NCI-H1105 treated with DMSO at 0.1 percent for 48 hours (cell line): Measurements from ENCODE around the gene PLA2G4C.

Source experiments
- DNase-seq: peaks from one replicate; lab custom pipeline; 2025; lab: John Stamatoyannopoulos, UW

Gene PLA2G4C, protein sequence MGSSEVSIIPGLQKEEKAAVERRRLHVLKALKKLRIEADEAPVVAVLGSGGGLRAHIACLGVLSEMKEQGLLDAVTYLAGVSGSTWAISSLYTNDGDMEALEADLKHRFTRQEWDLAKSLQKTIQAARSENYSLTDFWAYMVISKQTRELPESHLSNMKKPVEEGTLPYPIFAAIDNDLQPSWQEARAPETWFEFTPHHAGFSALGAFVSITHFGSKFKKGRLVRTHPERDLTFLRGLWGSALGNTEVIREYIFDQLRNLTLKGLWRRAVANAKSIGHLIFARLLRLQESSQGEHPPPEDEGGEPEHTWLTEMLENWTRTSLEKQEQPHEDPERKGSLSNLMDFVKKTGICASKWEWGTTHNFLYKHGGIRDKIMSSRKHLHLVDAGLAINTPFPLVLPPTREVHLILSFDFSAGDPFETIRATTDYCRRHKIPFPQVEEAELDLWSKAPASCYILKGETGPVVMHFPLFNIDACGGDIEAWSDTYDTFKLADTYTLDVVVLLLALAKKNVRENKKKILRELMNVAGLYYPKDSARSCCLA

DNA sequence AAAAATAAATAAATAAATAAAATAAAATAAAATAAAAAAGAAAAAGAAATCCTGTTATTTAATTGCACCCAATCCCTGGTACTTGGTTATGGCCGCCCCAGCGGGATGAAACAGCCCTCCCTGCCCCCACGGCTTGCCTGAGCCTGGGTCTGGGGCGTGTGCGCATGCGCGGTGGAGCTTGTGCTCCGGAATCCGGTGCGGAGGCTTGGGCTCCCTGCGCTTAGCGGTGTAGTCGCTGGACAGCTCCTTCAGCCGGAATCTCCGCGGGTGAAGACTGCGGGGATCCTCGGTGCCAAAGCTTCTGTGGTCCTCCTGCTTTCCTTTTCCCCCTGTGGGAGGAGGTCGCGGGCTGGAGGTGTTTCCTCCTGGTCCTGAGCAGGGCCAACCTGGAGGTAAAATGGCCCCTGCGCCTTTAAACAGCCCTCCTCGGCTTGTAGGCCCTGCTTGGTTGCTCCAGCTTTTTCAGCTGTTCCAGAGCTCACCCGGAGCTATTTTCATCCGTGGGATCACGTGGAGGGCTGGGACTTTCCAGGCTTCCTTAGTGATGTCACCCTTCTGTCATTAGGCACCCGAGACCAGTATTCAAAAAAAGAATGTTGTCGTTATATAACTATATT is at the start of gene PLA2G4C:
Gene PLA2G4C, minus strand, starts transcription at position 468 of the 617 bp plus-strand sequence. CDS start 4,288 bp downstream, outside the sequence.
- peak; percentile 83 for DNase-seq

DNA sequence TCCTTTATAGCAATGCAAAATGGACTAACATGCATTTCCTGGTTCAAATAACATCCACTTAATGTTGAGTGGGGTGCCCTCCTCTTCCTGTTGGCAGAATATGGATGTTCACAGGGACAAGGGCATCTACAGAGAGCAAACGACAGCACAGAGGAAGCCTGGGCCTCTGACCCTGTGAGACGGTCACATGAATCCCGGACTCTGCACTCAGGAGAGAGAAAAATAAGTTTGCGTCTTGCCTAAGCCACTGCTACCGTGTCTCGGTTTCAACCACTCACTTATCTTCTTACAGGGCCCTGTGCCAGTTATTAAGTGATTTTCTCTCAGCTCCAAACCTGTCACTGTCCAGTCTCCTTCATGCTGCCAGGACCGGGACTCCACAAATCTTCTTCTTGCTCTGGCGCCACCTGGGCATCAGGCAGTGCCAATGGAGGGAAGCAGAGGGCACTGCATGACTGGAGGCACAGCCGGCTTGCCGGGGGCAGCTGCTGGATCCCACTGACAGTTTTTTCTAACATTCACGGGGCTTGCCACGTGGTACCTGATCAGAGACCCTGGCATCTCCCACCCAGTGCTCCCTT is 47.7 kb upstream of the PLA2G4C start:
- no peak for DNase-seq

DNA sequence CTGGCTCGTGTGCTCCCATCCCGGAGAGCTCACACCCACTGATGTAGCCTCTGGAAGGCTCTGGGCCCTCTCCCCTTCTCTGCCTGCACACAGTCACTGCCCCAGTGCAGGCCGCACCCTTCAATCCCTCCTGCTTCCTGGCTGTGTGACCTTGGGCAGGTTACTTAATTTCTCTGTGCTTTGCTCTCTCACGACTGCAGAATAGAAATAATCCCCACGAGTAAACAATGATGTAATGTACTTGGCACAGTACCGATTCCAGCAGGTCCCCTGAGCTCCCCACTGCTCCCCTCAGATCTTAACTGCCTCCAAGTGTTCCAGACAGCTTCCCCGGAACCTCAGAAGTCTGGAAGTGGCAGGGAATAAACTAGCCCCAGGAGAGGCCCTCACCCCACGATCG is 43.4 kb upstream of the PLA2G4C start:
- DNase-seq: no peak

DNA sequence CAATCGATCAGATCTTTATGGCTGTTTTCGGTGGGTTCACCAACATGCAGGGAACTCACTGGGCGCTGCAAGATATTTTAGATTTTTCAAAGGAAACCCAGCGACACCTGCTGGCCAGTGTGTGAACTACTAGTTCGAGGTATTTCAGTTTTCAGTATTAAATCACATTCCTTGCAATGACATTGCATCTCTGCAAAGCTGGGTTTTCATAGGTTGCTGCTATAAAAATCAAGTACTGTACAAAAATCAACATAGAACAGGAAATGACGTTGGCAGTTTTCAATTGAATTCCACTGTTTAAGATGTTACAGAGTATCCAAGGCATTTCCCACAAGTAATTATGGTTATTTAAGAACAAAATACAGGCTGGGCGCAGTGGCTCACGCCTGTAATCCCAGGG is 41.9 kb upstream of the PLA2G4C start:
- peak; percentile 48 for DNase-seq

DNA sequence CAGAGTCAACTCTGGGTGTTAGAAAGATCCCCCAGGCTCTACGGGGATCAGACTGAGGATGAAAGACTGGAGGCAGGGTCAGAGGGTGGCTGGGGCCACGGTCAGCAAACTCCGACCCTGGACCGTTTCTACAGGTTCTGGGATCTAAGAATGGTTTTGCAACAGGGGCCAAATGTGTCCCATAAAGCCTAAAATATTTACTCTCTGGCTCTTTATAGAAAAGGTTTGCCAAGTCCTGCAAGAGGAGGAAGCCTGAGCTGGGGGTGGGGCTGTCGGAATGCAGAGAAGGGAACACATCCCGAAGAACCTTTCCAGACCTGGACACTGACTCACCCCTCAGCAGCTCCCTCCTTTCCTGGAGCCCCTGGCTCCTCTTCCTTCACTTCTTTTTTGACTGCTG is 38.8 kb upstream of the PLA2G4C start:
- no peak for DNase-seq

DNA sequence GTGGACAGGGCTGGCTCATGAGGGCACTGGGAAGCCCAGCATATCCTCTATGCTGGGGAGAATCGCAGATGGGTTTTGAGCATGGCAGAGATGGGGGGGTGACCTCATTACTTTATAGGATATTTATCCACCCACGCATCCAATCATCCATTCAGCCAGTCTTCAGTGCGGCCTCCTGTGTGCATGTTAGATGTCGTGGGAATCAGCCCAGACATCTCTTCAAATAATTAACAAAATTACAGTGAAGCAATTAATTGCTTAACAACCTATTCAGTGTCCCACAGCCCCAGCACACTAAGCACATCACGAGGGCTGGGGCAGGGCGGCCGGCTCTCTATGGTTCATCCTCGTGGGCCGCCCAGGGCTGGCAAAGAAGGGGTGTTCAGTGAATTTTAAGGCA is 38.0 kb upstream of the PLA2G4C start:
- DNase-seq: no peak

DNA sequence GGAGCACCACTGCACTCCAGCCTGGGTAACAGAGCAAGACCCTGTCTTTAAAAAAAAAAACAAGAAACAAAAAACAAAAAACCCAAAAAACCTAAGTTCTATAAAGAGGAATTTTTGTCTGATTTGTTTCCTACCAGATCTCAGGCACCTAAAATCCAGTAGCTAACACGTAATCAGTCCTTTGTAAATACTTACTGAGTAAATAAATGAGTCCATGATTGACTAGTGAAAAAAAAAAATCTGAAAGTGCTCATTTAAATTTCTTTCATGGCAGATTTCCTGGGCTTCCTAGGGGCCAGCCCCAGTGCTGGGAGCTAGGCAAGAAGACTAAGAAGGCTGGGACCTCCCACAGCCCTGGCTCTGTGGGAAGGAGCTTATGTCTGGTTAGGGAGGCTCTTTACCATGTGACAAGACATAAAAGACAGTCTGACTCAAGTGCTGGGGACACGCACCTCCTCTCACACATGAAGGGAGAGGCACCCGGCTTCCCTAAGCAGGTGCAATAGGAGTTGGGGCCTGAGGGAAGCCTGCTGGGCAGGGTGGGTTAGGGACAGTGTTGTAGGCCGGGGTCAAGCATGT is 37.1 kb upstream of the PLA2G4C start:
- DNase-seq: no peak

DNA sequence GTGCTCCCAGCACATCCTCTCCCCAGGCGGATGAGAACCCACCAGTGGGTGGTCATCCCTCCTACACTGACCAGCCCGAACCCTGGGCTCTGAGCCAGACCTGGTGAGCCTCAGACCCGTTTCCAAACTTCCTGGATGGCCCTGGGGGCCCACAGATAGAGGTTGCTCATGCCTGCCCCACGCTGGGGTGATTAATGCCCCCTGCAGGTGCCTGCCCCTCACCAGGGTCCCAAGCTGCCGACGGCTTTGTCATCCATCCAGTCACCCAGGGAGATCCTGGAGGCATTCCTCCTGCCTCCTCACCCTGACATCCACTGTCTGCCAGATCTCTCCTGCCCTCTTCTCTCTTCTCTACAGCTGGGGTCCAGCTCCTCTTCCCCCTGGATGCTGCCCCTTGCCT is 28.4 kb upstream of the PLA2G4C start:
- no peak for DNase-seq

DNA sequence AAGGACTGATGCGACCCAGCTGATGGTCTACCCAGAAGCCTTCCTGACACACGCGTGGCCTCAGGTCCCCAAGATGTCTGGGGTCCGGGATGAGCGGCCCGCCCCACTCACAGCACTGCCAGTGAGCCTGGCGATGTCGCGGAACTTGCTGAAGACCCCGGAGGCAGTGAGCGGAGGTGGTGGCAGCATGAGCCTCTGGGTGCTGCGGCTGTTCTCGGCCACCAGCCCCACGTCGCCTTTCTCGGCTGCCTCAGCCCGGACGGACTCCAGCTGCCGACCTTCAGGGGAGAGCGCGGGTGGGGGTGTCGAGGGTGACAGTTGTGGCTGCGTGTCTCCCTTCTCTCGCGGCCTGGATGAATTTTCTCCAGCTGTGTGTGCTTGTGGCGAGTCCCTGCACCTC is 26.8 kb upstream of the PLA2G4C start:
- no peak for DNase-seq

DNA sequence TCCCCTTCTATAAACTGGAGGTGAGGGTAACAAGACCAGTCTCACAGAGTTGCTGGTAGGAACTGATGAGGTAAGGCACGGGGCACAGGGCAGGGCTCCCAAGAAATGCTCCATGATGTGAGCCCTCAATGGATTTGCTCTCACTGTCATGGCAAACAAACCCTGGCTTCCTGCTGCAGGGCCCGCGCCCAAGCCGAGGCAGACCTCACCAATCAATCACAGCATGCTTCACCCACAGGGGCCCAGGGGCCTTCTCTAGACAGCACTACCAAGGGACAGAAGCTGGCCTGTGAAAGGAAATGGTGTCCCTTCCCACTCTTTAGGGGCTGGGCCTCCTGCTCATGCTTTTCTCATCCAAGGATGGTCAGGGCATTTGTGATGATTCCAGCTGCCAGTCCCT is 25.9 kb upstream of the PLA2G4C start:
- no peak for DNase-seq

DNA sequence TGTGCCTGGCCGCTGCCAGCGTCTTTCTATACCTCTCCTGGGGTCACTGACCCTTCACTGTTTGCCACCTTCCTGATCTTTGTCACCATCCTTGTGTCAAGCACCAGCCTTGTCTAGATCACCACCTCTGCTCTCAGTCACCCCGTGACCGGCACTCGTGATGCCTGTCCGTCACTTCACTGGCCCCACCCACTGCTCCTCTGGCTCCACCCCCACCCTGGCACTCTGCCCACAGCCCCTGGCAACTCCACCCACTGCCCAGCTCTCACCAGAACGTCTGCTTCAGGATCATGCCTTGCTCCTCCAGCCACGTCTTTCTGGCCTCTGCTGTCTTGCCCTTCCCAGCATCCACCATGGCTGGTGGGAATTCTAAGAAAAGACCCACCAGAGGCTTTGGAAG is 24.8 kb upstream of the PLA2G4C start:
- DNase-seq: no peak

DNA sequence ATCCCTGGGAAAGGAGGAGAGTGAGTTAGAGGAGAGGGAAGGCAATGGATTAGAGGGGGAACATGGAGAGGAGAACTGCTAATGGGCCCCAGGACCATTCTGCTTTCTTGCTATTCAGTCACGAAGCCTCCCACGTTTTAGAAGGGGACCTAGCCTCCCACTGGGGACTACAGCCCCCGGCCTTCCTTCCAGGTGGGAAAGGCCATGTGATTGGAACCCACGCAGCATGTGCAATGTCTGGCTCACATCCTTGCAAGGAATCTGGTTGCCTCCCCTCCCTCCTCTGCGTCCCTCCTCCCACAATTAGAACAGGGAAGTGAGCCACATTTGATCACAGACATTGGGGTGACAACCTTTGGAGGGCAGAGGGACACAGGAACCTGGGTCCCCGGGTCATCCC is 22.5 kb upstream of the PLA2G4C start:
- no peak for DNase-seq

DNA sequence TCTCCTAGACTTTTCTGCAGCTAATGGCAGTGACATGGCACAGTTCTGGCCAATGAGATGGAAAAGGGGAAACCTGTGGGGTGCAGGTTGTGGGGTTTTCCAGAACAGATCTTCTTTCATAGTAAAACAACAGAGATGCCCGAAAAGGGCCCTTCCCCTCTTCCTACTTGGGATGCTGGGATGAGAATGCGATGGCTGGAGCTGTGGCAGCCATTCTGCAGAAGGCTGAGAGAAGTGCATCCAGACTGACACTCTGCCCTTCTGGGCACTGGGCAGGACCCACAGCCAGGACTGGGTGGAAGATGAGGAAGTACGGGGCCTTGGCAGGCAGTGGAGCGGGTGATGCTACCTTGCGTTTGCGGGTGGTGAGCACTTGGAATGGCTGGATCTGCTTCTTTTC is 16.9 kb upstream of the PLA2G4C start:
- no peak for DNase-seq

DNA sequence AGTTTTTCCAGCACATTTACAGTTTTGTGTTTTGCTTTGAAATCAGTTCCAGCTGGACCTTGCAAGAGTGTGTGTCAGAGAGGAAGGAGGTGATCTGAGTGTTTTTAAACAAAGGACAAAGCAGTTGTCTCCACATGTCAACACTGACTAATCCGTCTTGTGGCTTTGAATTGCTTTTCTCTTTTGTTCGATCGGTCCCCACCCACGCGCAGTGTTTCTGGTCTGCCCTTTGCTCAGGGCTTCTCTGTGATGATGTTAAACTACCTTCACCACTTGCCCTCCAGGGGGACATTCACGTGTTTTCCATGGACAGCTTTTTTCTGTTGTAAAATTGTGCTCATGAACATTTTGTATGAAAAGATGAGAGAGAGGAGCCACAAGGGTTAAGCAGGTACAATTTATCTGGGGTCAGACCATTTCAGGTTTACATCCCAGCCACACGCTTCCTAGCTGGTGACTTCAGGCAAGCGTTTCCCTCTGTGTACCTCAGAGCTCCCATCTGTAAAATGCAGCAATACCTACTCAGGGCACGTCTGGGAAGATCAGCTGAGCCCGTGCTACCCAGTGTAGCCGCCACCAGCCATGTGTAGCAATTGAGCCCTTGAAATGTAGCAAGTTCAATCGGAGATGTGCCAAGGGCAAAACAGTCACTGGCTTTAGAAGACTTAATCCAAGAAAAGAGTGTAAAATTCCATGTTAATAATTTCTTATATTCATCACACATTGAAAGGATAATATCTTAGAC is 13.5 kb upstream of the PLA2G4C start:
- no peak for DNase-seq

DNA sequence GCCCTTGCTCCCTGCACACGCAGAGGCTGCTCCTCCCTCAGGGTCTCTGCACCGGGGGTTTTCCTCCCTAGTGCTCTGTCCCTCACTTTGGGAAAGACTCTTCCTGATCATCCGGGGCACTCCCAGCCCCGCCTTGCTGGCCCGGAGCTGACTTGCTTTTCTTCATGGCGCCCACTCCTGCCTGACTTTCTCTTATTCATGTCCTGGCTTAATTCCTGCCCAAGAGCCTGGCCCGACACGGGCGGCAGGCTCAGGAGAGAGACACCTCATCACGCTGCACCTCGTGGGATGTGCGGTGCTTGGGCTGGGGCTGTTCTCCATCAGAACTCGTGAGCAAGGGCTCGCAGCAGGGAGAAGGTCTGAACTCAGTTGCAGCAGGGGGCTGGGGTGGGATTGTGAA is 11.8 kb upstream of the PLA2G4C start:
- no peak for DNase-seq

DNA sequence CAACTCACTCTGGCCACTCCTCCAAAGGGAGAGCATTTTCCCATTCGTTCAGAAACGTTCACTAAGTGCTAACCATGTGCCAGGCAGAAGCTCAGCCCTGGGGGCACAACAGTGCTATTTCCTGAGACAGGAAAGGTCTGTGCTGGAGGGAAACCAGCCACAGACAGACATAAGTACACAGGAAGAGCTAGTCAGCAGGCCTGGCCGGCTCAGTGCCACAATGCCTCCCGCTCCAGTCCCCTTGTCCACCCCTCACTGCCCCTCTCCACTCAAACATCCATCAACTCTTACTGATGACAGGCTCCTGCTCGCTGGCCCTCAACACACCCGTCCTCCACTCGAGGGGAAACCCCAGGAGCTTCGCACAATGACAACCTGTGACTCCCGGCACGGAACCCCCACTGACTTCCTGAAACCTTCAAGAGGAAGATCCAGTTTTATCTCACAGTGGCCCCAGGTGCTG is 11.3 kb upstream of the PLA2G4C start:
- DNase-seq: no peak

DNA sequence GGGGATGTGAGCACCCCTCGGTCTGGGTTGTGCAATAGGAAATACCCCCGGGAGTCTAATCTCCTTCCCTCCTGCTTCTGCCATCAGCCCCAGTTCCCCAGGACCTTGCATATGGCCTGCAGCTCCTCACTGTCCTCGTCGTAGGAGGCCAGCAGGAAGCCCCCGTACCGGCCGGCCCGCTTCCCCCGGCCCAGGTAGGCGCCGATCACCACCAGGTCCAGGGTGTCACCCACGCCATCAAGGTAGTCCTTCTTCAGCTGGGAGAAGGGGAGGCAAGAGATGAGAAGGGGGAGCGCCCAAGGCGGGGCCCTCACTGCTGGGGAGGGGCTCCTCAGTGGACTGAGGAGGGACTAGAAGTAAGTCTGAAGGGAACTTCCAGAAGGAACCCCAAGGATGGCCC is 10.4 kb upstream of the PLA2G4C start:
- DNase-seq: no peak

DNA sequence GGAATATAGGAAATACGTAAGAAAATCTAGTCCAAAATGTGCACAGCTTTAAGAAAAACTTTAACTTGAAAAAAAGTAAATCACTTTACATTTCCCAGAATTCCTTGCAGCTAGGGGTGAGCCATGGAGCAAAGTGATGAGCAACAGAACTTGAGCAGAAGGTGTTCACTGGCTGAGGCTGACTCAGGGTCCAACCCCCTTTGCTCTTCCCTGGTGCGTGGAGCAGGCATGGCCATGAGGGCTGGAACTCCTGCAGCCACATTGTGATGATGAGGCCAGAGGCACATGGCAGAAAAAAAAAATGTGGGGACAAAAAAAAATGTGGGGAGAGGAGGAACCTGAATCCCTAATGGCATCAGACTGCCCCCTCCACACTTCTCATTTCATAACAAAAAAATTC is 9.9 kb upstream of the PLA2G4C start:
- no peak for DNase-seq

DNA sequence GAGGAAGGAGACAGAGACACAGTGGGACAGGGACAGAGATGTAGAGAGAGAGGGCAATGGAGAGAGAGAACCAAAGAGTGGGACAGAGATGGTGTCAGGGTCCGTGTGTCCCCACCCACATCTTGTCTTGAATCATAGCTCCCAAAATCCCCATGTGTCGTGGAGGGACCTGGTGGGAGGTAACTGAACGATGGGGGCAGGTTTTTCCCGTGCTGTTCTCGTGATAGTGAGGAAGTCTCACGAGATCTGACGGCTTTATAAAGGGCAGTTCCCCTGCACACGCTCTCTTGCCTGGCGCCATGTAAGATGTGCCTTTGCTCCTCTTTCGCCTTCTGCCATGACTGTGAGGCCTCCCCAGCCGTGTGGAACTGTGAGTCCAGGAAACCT is 7.5 kb upstream of the PLA2G4C start:
- DNase-seq: no peak

DNA sequence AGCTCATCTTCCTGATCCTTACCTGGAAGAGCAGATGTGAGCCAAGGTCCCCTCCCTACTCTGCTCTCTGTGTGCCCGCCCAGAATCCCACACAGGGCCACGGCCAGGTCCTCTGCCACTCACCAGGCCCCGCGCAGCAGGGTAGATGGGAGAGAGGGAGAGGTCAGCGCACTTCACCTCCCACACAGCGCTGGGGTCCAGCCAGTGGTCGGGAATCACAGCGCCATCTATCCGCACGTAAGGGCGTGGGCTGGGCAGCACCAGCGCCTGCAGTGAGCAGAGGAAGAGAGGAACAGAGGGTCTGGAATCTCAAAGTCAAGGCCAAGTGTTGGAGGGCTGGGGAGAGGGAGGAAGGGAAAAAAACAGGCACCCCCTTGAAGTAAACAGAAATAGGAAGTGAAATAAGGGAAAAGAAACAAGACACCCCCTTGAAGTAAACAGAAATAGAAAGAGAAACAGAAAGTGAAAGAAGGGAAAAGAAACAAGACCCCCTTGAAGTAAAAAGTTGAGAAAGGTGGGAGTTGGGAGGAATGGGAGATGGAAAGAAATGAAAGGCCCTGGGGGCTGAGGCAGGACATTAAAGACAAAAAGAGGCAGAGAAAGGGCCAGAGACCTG is 7.0 kb upstream of the PLA2G4C start:
- no peak for DNase-seq

DNA sequence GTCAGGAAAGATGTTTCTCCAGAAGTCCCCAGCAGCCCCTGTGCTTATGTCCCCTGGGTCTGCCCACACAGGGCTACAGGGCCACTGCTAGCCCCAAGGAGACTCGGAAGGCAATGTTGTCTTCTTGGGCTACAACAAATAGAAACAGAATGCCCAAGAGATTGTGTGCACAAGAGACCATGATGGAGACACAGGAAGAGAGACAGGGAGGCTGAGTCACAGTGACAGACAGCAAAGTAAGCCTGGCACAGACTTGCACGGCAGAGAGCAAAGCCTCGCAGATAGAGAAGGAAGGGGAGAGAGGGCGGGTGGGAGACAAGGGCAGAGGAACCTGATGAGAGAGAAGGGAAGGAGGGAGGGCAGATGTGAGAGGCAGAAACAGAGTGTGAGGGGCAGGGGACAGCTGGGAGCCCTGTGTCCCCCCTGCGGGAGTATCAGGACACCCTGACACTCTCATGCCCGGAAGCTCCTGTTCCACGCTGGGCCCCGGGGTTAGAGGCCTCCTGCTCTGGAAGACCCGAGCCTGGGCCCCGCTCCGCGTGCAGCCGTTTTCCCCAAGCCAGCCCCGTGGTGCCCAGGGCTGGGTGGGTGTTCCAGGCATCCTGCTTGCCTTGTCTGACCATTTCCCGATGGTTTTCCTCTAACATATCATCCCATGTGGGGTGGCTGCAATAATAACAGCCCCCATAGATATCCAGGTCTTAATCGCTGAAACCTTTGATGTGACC is 2.7 kb upstream of the PLA2G4C start:
- no peak for DNase-seq
